Uterus (tissue), 2 donors: ENCODE results near the gene MXRA8.

ENCODE experiments used
- CTCF ChIP-seq, 4 experiments: fragments of 200-600 bp in 2 of 4; fragments of 450-650 bp in 2 of 4; sonication (generic) in 2 of 4; IDR thresholded peaks; one replicate each; pipeline ENCODE4 v1.5.1; 2016 to 2019; ENCODE audit warnings: antibody characterized with exemption in 4 of 4, mild to moderate bottlenecking in 2 of 4, moderate library complexity in 1 of 4
- POLR2A ChIP-seq, 2 donors: fragments of 450-650 bp; IDR thresholded peaks; one replicate each; pipeline ENCODE4 v1.6.1; 2016; ENCODE audit warnings: antibody characterized with exemption in 2 of 2, mild to moderate bottlenecking in 1 of 2, moderate library complexity in 1 of 2

- TF ChIP-seq CTCF (IDR thresholded peaks at IDR 0.05) (no peak), POLR2A (IDR thresholded peaks at IDR 0.05) (no peak)
Measured at GRCh38 chr1:1353389-1354151, 4.8 kb downstream of the MXRA8 start.
